A549 (cell line): ENCODE data around the gene TMEM41B. TPM values are rescaled to one million over a fixed set of nuclear protein-coding genes. Genes with fewer than 3 reads are reported as not detected.
A peak's percentile ranks its signal among the peaks of the same experiment; 100 is the strongest.

Source experiments
- CBX8 ChIP-seq: fragments of 200-600 bp; sonication (generic); IDR thresholded peaks from 2 replicates; pipeline ENCODE4 v1.6.1; 2016
- CEBPB ChIP-seq, 2 experiments: fragments of >200 bp in 1 of 2; sonication (Bioruptor Twin) in 1 of 2; formaldehyde crosslinking in 1 of 2; IDR thresholded peaks; 2 replicates each; pipeline ENCODE4 v1.6.1; 2012 to 2016
- CTCF ChIP-seq: fragments of >200 bp; sonication (Bioruptor Twin); formaldehyde crosslinking; IDR thresholded peaks from 3 replicates; pipeline ENCODE4 v1.5.1; 2016
- EHF ChIP-seq: fragments of 250-450 bp; sonication (Bioruptor Pico); IDR thresholded peaks from 2 replicates; pipeline ENCODE4 v1.5.0; 2020; ENCODE audit warnings: mild to moderate bottlenecking
- EHMT2 ChIP-seq: fragments of 200-600 bp; sonication (generic); IDR thresholded peaks from 2 replicates; pipeline ENCODE4 v1.6.1; 2016; ENCODE audit warnings: antibody characterized with exemption, low read depth, mild to moderate bottlenecking, moderate library complexity
- EP300 ChIP-seq, 2 experiments: fragments of >200 bp; sonication (Bioruptor Twin); formaldehyde crosslinking; IDR thresholded peaks; 2 replicates in 1 of 2; 3 replicates in 1 of 2; pipeline ENCODE4 v1.6.1; 2016 to 2017
- FOXS1 ChIP-seq: fragments of 250-450 bp; sonication (Bioruptor Pico); IDR thresholded peaks from 2 replicates; pipeline ENCODE4 v1.5.0; 2020; ENCODE audit warnings: mild to moderate bottlenecking, moderate library complexity
- HEYL ChIP-seq: fragments of 250-450 bp; sonication (Bioruptor Pico); IDR thresholded peaks from 2 replicates; pipeline ENCODE4 v1.8.0; 2021; ENCODE audit warnings: mild to moderate bottlenecking, moderate library complexity
- JUNB ChIP-seq: fragments of >200 bp; sonication (Bioruptor Twin); formaldehyde crosslinking; IDR thresholded peaks from 2 replicates; pipeline ENCODE4 v1.6.1; 2016
- KDM1A ChIP-seq: fragments of 200-600 bp; sonication (generic); IDR thresholded peaks from 2 replicates; pipeline ENCODE4 v1.6.1; 2016; ENCODE audit warnings: low read depth, mild to moderate bottlenecking
- KDM5A ChIP-seq: fragments of 200-600 bp; sonication (generic); IDR thresholded peaks from 2 replicates; pipeline ENCODE4 v1.6.1; 2016; ENCODE audit warnings: antibody characterized with exemption, mild to moderate bottlenecking
- MAFK ChIP-seq: fragments of 450-650 bp; IDR thresholded peaks from 2 replicates; pipeline ENCODE4 v1.6.1; 2014; ENCODE audit not compliant: partially characterized antibody
- MAX ChIP-seq: IDR thresholded peaks from 2 replicates; pipeline ENCODE4 v1.6.1; 2012
- MAZ ChIP-seq: fragments of 150-350 bp; IDR thresholded peaks from 2 replicates; pipeline ENCODE4 v1.6.1; 2014; ENCODE audit warnings: antibody characterized with exemption, low read depth, low read length, borderline replicate concordance
- NR3C1 ChIP-seq: fragments of >200 bp; sonication (Bioruptor Twin); formaldehyde crosslinking; IDR thresholded peaks from 3 replicates; pipeline ENCODE4 v1.6.1; 2017
- PBX3 ChIP-seq: IDR thresholded peaks from 2 replicates; pipeline ENCODE4 v1.6.1; 2012
- RARB ChIP-seq: fragments of 250-450 bp; sonication (Bioruptor Pico); IDR thresholded peaks from 2 replicates; pipeline ENCODE4 v1.8.0; 2021; ENCODE audit warnings: mild to moderate bottlenecking, moderate library complexity
- RCOR1 ChIP-seq: fragments of 150-350 bp; IDR thresholded peaks from 2 replicates; pipeline ENCODE4 v1.6.1; 2014; ENCODE audit warnings: antibody characterized with exemption, low read length, low read depth
- TP53 ChIP-seq: fragments of 250-450 bp; sonication (Bioruptor Pico); IDR thresholded peaks from 2 replicates; pipeline ENCODE4 v1.5.0; 2021; ENCODE audit warnings: mild to moderate bottlenecking, moderate library complexity
- ZC3H11A ChIP-seq: fragments of 450-650 bp; IDR thresholded peaks from 2 replicates; pipeline ENCODE4 v1.6.1; 2014; ENCODE audit warnings: antibody characterized with exemption, mild to moderate bottlenecking
- ZFP36 ChIP-seq: fragments of 450-650 bp; IDR thresholded peaks from 2 replicates; pipeline ENCODE4 v1.6.1; 2014; ENCODE audit warnings: borderline replicate concordance; ENCODE audit not compliant: partially characterized antibody
- ZSCAN20 ChIP-seq: fragments of 250-450 bp; sonication (Bioruptor Pico); IDR thresholded peaks from 2 replicates; pipeline ENCODE4 v1.8.0; 2022; ENCODE audit warnings: mild to moderate bottlenecking, moderate library complexity
- polyA plus RNA-seq, 4 experiments: library from polyadenylated mRNA; depleted of rRNA in 3 of 4; stranded (reverse); fragments of >200 nt; fragmentation: RNase III in 1 of 4; extraction: RNeasy Plus Mini Kit Qiagen cat#74134 plus additional on column Dnase treatment in 1 of 4; gene quantifications; 2 replicates in 3 of 4; 3 replicates in 1 of 4; pipeline ENCODE4 v1.2.3, GENCODE V29; 2011 to 2017
- TF ChIP-seq, protein P1 (sequence below): IDR thresholded peaks from 2 replicates; pipeline ENCODE4 v1.6.1; 2012; ENCODE audit warnings: low read depth, borderline replicate concordance
- TF ChIP-seq, protein P2 (sequence below): fragments of 250-450 bp; sonication (Bioruptor Pico); IDR thresholded peaks from 2 replicates; pipeline ENCODE4 v1.5.0; 2021; ENCODE audit warnings: mild to moderate bottlenecking, moderate library complexity, borderline replicate concordance
- TF ChIP-seq, protein P3 (sequence below): fragments of 150-350 bp; IDR thresholded peaks from 2 replicates; pipeline ENCODE4 v1.6.1; 2014; ENCODE audit warnings: low read depth, mild to moderate bottlenecking, low read length

The TMEM41B gene
- polyA plus RNA-seq, 2 of the 4 experiments (the other 2 are of a cell fraction): 51.6 to 71.4 TPM

GRCh38 chr11:9314291-9315077 is at the start of gene TMEM41B (continued):
- TF ChIP-seq CBX8 (no peak), ZSCAN20 (CRISPR knock-in tag) (no peak), EHF (CRISPR knock-in tag) (no peak), CTCF (no peak), ZFP36 (no peak), ZC3H11A (no peak), TP53 (no peak), CEBPB (IDR thresholded peaks at IDR 0.05) (no peak), MAZ (no peak), MAFK (peak; percentile 93), RARB (CRISPR knock-in tag) (no peak), KDM5A (no peak), HEYL (CRISPR knock-in tag) (no peak), RCOR1 (no peak), JUNB (no peak), NR3C1 (no peak), EP300 (IDR thresholded peaks at IDR 0.05) (no peak), MAX (peak; percentile 63), PBX3 (no peak), FOXS1 (CRISPR knock-in tag) (no peak), KDM1A (no peak), EHMT2 (no peak)
- TF ChIP-seq, protein P1, sequence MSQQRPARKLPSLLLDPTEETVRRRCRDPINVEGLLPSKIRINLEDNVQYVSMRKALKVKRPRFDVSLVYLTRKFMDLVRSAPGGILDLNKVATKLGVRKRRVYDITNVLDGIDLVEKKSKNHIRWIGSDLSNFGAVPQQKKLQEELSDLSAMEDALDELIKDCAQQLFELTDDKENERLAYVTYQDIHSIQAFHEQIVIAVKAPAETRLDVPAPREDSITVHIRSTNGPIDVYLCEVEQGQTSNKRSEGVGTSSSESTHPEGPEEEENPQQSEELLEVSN: peak; percentile 76; the same call in 1 of the 2 replicates
- TF ChIP-seq, protein P2, sequence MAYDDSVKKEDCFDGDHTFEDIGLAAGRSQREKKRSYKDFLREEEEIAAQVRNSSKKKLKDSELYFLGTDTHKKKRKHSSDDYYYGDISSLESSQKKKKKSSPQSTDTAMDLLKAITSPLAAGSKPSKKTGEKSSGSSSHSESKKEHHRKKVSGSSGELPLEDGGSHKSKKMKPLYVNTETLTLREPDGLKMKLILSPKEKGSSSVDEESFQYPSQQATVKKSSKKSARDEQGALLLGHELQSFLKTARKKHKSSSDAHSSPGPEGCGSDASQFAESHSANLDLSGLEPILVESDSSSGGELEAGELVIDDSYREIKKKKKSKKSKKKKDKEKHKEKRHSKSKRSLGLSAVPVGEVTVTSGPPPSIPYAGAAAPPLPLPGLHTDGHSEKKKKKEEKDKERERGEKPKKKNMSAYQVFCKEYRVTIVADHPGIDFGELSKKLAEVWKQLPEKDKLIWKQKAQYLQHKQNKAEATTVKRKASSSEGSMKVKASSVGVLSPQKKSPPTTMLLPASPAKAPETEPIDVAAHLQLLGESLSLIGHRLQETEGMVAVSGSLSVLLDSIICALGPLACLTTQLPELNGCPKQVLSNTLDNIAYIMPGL: no peak
- TF ChIP-seq, protein P3, sequence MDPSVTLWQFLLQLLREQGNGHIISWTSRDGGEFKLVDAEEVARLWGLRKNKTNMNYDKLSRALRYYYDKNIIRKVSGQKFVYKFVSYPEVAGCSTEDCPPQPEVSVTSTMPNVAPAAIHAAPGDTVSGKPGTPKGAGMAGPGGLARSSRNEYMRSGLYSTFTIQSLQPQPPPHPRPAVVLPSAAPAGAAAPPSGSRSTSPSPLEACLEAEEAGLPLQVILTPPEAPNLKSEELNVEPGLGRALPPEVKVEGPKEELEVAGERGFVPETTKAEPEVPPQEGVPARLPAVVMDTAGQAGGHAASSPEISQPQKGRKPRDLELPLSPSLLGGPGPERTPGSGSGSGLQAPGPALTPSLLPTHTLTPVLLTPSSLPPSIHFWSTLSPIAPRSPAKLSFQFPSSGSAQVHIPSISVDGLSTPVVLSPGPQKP: no peak
